KOPT-K1 (cell line): ENCODE measurements around the gene FZD7.

ENCODE experiments used
- H3K27ac ChIP-seq: fragments of 200-600 bp; sonication (generic); 2 replicates; pipeline ENCODE4 v1.5.1; 2016; ENCODE audit warnings: antibody characterized with exemption, mild to moderate bottlenecking, low read depth, low read length; ENCODE audit not compliant: poor library complexity, severe bottlenecking
- H3K36me3 ChIP-seq: fragments of 200-600 bp; sonication (generic); 2 replicates; pipeline ENCODE4 v1.5.1; 2017; ENCODE audit warnings: antibody characterized with exemption, mild to moderate bottlenecking, low read length, moderate library complexity; ENCODE audit not compliant: insufficient read depth
- H3K9me3 ChIP-seq: fragments of 200-600 bp; sonication (generic); 2 replicates; pipeline ENCODE4 v1.5.1; 2017; ENCODE audit warnings: antibody characterized with exemption, low read length, mild to moderate bottlenecking; ENCODE audit not compliant: insufficient read depth, poor library complexity, severe bottlenecking

The FZD7 gene

DNA sequence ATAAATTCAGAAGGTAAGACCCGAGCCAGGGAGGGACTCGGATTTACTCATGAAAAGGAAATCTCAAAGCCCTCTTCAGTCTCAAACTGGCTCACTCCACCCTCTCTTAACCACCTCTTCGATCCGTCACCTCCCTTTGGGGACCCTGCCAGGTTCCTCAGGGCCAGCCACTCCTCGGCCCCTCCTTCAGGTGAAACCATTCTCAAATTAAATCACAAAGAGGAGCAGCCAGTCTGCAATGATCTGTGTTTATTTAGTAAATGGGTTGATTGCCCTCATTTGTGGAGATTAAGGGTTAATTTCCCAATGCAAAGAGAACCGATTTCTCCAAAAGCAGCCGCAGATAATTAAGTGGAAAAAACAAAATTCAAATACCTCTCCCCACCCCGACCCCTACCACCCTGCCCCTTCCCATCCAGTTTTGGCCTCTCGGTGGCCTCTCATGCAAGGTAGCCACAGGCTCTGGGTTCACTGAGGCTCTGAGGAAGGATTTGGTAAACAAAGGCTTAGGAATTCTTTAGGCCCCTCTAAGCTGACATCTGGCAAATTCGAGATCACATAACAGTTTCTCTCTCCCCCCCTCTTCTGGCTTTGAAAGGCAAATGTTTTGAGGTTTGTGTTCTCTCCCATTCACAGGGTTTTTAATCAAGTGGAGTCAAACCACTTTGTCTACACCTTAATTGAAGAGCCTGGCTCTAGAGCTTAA is 10.3 kb upstream of the FZD7 start:
- no peak overlapping the region for H3K27ac ChIP-seq
- no peaks in the 10 kb centered on the region for H3K9me3 ChIP-seq
- no peaks in the 10 kb centered on the region for H3K36me3 ChIP-seq

DNA sequence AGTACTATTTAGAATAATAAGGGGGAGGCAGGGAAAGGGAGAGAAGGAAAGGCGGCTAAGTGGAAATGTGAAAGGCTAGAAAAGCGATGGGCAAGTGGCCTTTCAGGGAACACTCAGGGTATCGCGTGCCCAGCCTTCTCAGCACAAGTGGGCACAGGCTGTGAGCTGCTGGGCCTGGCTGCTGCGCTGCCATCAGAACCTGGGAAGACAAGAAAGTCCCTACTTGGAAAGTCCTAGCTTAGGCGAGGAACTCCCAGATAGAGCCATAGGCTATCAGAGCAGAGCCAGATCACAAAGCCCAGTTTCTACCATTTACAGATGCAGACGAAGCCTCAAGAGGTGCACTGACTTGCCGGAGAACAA is 9.8 kb upstream of the FZD7 start:
- Histone ChIP-seq H3K27ac (no peak overlapping the region), H3K9me3 (no peaks in the 10 kb centered on the region), H3K36me3 (no peaks in the 10 kb centered on the region)

DNA sequence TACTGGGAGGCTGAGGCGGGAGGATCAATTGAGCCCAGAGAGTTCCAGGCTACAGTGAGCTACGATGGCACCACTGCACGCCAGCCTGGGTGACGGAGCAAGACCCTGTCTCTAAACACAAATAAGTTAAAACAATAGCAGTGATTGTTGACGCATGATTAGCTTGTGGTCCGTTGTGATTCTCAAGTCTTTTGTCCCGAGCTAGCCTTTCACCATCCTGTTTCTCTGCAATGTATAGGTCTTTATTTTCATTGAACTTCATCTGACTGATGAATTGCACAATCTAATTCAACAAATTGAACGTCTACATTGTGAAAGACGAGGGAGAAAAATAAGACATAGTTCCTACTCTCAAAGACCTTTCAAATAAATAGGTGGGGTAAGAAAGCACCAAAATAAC is 8.8 kb upstream of the FZD7 start:
- H3K27ac ChIP-seq = no peak overlapping the region
- no peaks in the 10 kb centered on the region for H3K36me3 ChIP-seq
- H3K9me3 ChIP-seq = no peaks in the 10 kb centered on the region

DNA sequence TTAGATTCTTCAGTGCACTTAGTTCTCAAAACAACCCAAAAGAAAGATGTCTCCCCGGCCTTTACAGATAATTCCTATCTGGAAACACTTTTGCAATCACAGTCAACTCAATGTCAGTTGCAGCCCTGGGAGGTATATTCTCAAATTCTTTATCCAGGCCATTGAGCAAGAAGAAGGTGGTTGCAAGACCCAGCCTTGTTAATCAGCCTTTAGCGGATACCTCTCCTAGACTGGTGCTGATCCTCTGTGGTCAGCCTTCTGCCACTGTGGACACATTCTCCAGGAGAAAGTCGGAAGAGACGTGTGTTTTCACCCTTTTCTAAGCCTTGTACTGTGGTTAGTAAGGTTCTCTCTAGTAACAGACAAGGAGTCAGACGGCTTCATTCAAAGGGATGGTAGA is 7.8 kb upstream of the FZD7 start:
- Histone ChIP-seq H3K9me3 (no peaks in the 10 kb centered on the region), H3K36me3 (no peaks in the 10 kb centered on the region), H3K27ac (no peak overlapping the region)

DNA sequence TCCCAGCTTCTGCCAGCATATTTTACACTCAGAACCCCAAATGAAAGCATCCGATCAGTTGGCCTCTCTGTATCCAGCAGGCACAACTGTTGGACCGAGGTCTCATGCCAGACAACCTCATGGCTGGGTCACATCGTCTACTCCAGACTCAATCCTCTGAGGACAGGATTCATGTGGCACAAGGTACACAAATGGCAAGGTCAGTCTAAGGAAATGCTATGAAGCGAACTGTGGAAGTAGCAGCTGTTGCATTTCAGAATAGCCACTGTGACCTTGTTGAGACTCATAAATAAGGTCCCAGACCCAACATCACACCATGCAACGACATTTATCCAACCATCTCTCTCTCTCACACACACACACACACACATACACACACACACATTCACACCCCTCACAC is 7.1 kb upstream of the FZD7 start:
- no peaks in the 10 kb centered on the region for H3K9me3 ChIP-seq

DNA sequence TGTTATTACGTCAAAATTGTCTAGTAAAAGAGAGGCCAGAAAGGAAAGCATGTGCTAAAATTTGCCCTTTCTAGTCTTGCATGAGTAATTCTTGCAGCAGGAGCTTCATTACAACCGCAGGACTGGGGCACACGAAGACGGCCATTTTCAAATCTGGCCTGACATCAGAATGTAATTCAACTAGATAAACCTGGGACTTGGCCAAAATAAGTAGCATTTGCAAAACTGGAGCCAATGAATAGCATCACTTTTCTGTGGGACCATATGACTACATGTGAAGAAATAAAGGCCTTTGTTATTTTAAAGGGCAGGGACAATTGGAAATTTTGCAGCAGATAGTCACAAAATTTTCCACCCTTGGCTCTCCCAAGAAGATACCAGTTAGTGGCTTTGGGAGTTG is 3.0 kb upstream of the FZD7 start:
- no peak overlapping the region for H3K27ac ChIP-seq
- no peaks in the 10 kb centered on the region for H3K36me3 ChIP-seq
- H3K9me3 ChIP-seq = no peaks in the 10 kb centered on the region

More for the DNA sequence above, 7.1 kb upstream of the FZD7 start:
- no peaks in the 10 kb centered on the region for H3K36me3 ChIP-seq
- no peak overlapping the region for H3K27ac ChIP-seq

DNA sequence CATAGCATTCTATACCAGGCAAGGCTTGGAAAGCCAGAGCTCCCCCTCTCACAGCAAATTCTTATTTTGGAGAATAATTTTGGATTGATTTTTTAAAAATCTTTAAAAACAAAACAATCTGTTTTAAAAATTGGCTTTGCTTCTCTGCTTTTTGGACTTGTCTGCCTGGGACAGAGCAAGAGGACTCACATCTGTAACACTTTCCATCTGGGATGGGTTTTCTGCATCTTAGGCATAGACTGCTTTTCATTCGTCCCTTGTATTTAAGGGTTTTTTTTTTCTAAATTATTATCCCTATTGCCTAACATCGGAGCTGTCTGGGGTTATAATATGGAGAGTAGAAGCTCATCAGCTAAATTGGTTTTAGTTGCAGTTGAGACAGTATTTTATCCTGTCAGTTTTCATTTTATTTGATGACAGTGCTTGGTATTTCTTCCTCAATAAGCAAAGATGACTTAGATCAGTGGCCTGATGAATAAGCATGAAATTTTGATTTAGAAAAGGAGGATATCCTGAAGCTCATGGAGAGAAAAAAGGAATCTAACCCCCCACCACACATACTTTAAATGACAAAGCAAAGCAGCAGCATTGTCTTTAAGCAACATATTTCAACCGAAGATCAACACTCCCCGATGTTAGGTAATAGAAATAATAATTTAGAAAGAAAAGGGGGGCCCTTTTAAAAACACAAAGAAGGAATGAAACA is 2.3 kb upstream of the FZD7 start:
- H3K27ac ChIP-seq = no peak overlapping the region
- H3K36me3 ChIP-seq = no peaks in the 10 kb centered on the region

DNA sequence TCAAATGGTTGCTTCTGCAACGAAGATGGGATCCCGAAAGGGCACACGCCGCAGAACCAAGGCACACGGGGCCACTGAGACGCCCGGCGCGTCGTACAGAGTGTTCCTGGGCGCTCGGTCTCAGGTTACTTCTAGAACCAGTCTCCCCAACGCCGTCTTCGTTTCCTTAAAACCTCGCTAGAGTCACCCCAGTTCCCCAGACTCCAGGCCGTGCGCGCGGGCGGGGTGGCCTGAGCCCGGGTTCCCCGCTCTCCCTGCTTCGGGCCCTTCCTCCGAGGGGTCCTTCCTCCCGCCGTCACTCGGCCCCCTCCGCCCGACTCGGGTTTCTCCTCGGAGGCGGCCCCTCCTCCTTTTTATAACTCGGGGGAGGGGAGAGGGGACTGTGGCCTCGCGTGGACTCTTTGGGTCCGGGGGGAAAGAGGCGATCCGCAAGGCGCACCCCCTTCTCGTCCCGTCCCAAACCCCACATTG is 774 bp upstream of the FZD7 start:
- no peak overlapping the region for H3K27ac ChIP-seq
- no peaks in the 10 kb centered on the region for H3K9me3 ChIP-seq
- H3K36me3 ChIP-seq = no peaks in the 10 kb centered on the region

More for the DNA sequence above, 2.3 kb upstream of the FZD7 start:
- no peaks in the 10 kb centered on the region for H3K9me3 ChIP-seq

DNA sequence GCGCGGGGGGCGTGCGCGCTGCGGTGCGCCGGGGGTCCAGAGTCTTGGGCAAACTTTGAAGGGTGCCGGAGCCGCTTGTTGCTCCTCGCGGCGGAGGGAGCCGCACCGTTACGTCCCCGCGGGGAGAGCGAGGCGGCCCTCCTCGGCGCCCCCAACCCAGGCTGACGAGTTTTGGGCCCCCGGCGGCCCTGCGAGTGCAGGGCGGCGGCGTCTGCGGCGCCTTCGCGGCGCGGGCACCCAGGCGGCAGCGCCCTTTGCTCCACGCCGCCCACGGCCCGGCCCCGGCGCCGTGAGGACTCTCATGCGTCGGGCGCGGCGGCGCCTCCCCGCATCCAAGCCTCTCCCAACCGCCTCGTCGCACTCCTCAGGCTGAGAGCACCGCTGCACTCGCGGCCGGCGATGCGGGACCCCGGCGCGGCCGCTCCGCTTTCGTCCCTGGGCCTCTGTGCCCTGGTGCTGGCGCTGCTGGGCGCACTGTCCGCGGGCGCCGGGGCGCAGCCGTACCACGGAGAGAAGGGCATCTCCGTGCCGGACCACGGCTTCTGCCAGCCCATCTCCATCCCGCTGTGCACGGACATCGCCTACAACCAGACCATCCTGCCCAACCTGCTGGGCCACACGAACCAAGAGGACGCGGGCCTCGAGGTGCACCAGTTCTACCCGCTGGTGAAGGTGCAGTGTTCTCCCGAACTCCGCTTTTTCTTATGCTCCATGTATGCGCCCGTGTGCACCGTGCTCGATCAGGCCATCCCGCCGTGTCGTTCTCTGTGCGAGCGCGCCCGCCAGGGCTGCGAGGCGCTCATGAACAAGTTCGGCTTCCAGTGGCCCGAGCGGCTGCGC is 814 bp downstream of the FZD7 start:
- Histone ChIP-seq H3K9me3 (no peaks in the 10 kb centered on the region), H3K27ac (no peak overlapping the region)

DNA sequence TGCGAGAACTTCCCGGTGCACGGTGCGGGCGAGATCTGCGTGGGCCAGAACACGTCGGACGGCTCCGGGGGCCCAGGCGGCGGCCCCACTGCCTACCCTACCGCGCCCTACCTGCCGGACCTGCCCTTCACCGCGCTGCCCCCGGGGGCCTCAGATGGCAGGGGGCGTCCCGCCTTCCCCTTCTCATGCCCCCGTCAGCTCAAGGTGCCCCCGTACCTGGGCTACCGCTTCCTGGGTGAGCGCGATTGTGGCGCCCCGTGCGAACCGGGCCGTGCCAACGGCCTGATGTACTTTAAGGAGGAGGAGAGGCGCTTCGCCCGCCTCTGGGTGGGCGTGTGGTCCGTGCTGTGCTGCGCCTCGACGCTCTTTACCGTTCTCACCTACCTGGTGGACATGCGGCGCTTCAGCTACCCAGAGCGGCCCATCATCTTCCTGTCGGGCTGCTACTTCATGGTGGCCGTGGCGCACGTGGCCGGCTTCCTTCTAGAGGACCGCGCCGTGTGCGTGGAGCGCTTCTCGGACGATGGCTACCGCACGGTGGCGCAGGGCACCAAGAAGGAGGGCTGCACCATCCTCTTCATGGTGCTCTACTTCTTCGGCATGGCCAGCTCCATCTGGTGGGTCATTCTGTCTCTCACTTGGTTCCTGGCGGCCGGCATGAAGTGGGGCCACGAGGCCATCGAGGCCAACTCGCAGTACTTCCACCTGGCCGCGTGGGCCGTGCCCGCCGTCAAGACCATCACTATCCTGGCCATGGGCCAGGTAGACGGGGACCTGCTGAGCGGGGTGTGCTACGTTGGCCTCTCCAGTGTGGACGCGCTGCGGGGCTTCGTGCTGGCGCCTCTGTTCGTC is 1.7 kb downstream of the FZD7 start:
- Histone ChIP-seq H3K36me3 (no peaks in the 10 kb centered on the region), H3K27ac (no peak overlapping the region), H3K9me3 (no peaks in the 10 kb centered on the region)

More for the DNA sequence above, 814 bp downstream of the FZD7 start:
- H3K36me3 ChIP-seq = no peaks in the 10 kb centered on the region

DNA sequence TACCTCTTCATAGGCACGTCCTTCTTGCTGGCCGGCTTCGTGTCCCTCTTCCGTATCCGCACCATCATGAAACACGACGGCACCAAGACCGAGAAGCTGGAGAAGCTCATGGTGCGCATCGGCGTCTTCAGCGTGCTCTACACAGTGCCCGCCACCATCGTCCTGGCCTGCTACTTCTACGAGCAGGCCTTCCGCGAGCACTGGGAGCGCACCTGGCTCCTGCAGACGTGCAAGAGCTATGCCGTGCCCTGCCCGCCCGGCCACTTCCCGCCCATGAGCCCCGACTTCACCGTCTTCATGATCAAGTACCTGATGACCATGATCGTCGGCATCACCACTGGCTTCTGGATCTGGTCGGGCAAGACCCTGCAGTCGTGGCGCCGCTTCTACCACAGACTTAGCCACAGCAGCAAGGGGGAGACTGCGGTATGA is 2.3 kb downstream of the FZD7 start:
- Histone ChIP-seq H3K27ac (no peak overlapping the region), H3K36me3 (no peaks in the 10 kb centered on the region), H3K9me3 (no peaks in the 10 kb centered on the region)

DNA sequence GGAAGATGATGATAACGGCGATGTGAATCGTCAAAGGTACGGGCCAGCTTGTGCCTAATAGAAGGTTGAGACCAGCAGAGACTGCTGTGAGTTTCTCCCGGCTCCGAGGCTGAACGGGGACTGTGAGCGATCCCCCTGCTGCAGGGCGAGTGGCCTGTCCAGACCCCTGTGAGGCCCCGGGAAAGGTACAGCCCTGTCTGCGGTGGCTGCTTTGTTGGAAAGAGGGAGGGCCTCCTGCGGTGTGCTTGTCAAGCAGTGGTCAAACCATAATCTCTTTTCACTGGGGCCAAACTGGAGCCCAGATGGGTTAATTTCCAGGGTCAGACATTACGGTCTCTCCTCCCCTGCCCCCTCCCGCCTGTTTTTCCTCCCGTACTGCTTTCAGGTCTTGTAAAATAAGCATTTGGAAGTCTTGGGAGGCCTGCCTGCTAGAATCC is 3.0 kb downstream of the FZD7 start:
- no peak overlapping the region for H3K27ac ChIP-seq

DNA sequence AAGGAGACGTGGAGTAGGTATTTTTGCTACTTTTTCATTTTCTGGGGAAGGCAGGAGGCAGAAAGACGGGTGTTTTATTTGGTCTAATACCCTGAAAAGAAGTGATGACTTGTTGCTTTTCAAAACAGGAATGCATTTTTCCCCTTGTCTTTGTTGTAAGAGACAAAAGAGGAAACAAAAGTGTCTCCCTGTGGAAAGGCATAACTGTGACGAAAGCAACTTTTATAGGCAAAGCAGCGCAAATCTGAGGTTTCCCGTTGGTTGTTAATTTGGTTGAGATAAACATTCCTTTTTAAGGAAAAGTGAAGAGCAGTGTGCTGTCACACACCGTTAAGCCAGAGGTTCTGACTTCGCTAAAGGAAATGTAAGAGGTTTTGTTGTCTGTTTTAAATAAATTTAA is 3.4 kb downstream of the FZD7 start:
- Histone ChIP-seq H3K27ac (no peak overlapping the region), H3K36me3 (no peaks in the 10 kb centered on the region), H3K9me3 (no peaks in the 10 kb centered on the region)

More for the DNA sequence above, 3.0 kb downstream of the FZD7 start:
- no peaks in the 10 kb centered on the region for H3K9me3 ChIP-seq
- no peaks in the 10 kb centered on the region for H3K36me3 ChIP-seq

DNA sequence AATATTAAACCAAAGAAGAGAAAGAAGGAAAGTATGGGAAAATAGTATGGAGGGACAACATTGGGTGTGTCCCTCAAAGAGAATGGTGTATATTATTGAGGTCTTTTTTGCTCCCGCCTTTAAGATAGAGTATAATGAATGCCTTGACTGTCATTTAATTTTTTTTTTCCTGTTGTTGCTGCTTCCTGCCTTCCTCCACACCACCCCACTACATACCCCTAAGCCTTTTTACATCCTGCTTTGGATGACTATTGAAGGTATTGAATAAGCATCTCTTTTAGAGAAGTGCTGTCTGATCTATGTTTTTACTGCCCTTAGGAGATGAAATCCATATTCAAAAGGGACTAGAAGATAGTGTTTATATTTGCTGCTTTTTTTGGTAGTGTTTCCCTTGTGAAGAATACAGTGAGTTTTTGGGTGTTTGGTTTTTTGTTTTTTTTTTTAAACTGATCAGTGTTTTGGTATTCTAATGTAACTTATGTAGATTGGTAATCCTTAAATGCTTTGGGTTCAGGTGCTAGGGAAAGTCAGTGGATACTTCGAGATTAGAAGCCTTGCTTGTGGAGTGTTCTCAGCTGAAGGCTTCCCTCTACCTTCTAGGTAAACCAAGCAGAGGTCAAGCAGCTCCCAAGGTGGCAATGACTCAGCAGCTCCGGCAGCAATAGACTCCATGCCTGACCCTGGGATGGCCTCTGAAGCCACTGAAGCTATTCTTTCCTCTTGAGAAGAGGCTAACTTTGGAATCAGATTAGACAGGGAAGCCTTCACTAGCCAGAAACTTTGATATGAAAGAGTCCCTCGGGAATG is 5.0 kb downstream of the FZD7 start:
- H3K27ac ChIP-seq = no peak overlapping the region
- H3K36me3 ChIP-seq = no peaks in the 10 kb centered on the region

More for the DNA sequence above, 5.0 kb downstream of the FZD7 start:
- no peaks in the 10 kb centered on the region for H3K9me3 ChIP-seq
